NCI-H1092 treated with DMSO at 0.1 percent for 48 hours (cell line): ENCODE measurements around the gene C1orf159.
"Not testable (repeated sequence)": the region's sequence is repeated elsewhere in the genome, so short reads cannot be mapped to it uniquely, and the experiment has no call there.

Experiments used
- DNase-seq: peaks from one replicate; lab custom pipeline; 2025; lab: John Stamatoyannopoulos, UW

C1orf159 gene

DNA sequence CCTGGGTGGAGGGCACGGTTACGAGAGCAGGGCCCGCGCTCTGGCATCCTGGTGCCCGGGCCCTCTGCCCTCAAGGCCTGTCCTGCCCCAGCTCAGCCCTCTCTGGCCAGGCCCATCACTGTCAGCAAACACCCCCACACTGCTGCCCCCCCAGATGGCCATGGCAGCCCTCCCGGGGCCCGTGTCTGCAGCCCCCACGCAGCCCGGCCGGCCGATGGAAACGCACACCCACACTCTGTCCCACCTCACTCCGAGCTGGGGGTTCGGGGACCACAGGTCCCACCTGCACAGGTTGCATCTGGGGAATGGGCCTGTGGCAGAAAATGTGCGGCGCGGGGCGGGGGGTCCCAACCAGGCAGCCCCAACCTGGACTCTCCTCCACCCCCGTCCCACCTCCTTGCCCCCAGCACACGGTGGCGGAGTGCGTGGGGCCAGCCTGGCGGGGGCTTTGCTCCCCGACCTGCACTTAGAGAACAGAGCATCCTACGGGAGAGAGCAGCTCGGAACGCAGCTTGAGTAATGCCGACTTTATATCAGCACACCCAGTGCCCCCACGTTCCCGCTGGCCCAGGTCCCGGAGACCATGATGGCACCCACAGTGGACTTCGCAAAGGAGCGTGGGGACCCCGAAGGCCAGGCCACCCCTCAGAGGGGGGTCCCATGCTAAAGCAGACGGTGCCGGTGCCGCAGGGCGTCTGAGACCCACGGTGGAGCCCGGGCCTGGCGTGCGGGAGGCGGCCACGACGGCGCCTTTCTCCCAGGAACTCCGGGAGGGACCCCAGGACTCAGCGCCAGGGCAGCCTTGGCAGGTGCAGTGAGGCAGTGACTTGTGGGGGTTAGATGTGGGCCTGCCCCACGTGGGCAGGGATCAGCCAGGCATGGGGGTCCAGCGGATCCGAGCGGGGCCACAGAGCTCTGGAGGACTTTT, 34.3 kb downstream of the C1orf159 start:
- DNase-seq = no peak

- DNase-seq = no peak
Observed at GRCh38 chr1:1080951-1081310, 35.0 kb downstream of the C1orf159 start.

GRCh38 chr1:1080122-1080757, 35.6 kb downstream of the C1orf159 start:
- no peak for DNase-seq

DNA sequence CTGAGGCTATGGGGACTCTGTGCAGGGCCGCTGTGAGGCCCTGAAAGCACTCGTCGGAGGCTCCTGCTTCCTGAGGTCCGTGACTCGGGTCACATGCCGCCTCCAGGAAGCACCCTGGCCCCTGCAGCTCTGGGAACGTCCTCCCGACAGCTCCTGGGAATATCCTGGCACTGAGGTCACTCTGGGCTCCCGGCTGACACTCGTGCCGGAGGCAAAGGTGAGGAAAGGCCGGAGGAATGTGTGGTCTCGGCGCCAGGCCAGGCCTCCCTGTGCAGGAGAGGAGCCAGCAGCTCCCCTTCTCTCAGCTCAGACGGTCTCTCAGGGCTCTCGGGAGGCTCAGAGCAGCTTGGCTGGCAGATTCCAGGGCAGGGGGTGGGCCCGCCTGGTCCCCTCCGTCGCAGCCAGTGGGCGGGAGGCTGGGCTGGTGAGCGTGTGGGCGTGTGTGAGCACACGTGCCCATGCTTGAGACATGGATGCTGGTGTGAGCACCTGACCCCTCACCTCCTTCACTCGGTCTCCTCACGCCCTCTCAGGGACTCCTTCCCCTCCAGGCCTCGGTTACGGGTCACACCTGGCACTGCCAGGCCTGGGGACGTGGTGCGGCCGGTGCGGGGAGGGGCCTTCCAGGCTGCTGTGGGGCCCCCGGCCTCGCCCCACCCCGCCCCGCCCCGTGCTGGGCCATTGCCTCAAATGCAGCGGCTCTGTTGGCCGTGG, 36.3 kb downstream of the C1orf159 start:
- DNase-seq = peak; percentile 2

- not testable (repeated sequence) for DNase-seq
Observed at GRCh38 chr1:1077396-1077795, 38.5 kb downstream of the C1orf159 start.

GRCh38 chr1:1075148-1075935, 40.5 kb downstream of the C1orf159 start:
- DNase-seq = no peak

DNA sequence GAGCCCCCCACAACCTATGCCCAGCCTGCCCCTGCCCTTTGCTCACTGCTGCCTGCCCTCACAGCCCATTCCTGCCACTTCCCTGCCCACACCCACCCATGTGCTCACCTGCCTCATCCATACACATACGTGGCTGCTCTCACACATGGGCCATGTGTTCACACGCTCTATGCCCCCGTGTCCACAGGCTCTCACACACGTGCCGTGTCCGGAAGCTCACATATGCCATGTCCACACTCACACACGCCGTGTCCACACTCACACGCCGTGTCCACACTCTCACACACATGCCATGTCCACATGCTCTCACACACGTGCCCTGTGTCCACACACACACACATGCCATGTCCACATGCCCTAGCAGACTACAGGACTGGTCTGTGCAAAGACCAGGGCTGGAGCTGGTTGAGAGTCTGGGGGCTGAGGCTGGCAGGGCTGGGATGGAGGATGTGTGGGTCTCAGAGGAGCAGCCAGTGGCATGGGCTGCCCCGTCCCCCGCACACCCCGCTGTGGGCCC, 41.2 kb downstream of the C1orf159 start:
- DNase-seq = no peak

- DNase-seq = no peak
Observed at GRCh38 chr1:1073743-1074587, 41.9 kb downstream of the C1orf159 start, which contains the start of gene RNF223. Gene RNF223 (minus strand): TSS chr1:1074306. CDS start chr1:1072566, 1,740 bp downstream.

GRCh38 chr1:1072849-1073742, 42.8 kb downstream of the C1orf159 start:
- no peak for DNase-seq

- DNase-seq = no peak
Observed at GRCh38 chr1:1072299-1072848, 43.5 kb downstream of the C1orf159 start.

GRCh38 chr1:1071486-1072298, 44.2 kb downstream of the C1orf159 start:
- no peak for DNase-seq

GRCh38 chr1:1069711-1070676, 45.9 kb downstream of the C1orf159 start:
- DNase-seq = no peak

- DNase-seq = no peak
Observed at GRCh38 chr1:1069056-1069710, 46.7 kb downstream of the C1orf159 start.

DNA sequence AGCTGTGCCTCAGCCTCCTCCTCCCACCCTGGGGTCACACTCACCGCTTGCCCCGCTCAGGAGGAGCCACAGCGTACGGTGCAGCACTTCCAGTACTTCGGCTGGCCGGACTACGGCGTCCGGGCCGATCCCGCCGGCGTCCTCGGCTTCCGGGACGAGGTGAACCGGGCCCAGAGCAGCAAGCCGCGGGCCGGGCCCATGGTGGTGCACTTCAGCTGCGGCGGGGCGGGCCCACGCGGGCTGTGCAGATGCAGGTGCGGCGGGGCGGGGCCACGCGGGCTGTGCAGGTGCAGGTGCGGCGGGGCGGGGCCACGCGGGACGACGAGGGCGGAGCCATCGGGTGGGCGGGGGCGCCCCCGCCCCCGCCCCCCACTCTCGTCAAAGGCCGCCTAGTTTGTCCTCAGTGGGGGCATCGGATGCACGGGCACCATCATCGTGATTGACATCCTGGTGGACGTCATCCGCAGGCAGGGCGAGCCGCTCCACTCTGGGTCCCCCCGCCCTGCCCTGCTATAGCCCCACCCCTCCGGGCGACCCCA, 47.3 kb downstream of the C1orf159 start:
- no peak for DNase-seq

GRCh38 chr1:1067860-1068516, 47.9 kb downstream of the C1orf159 start:
- DNase-seq = no peak
